Esophagus muscularis mucosa (tissue), 3 donors: ENCODE measurements around the gene C1QL3.

ENCODE experiments used
- POLR2A ChIP-seq: fragments of 450-650 bp; IDR thresholded peaks from one replicate; pipeline ENCODE4 v1.6.1; 2017; ENCODE audit warnings: antibody characterized with exemption, moderate library complexity, mild to moderate bottlenecking, low read depth
- POLR2AphosphoS5 ChIP-seq, 2 donors: sonication (generic); formaldehyde crosslinking; IDR thresholded peaks; one replicate each; pipeline ENCODE4 v1.6.1; 2017; ENCODE audit warnings: antibody characterized with exemption in 2 of 2
- TF ChIP-seq, protein P1 (sequence below), 3 experiments: fragments of 200-600 bp in 2 of 3; fragments of 450-650 bp in 1 of 3; sonication (generic) in 2 of 3; IDR thresholded peaks; one replicate each; pipeline ENCODE4 v1.5.1; 2017 to 2019; ENCODE audit warnings: antibody characterized with exemption in 3 of 3, mild to moderate bottlenecking in 2 of 3, moderate library complexity in 1 of 3

DNA sequence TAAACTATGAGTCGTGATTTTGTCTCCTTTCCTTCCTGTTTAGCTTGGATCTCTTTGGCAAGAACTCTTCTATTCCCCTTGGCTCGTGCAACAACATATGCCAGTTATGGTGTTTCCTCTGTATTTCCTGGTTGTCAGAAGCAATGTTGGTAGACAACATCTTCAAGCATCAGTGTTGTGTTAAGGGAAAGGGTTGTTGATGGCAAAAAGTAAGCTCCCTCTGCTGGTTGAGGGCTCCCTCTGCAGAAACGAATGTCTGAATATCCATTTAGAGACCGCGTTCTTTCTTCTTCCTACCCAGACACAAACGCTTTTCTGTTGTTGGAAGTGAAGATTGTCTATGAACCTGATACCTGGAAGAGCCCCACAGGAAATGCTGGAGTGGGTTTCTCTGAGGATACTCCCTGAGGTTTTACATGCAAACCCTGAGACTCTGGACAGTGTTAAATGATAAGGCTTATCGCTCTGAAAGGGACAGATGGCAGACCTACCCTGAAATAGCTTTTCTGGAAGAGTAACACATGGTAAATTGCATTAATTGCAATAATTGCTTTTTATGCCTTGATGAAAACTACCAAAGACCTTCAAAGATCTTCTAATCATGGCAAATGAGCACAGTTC lies 23.5 kb upstream of the C1QL3 start:
- TF ChIP-seq, protein P1, sequence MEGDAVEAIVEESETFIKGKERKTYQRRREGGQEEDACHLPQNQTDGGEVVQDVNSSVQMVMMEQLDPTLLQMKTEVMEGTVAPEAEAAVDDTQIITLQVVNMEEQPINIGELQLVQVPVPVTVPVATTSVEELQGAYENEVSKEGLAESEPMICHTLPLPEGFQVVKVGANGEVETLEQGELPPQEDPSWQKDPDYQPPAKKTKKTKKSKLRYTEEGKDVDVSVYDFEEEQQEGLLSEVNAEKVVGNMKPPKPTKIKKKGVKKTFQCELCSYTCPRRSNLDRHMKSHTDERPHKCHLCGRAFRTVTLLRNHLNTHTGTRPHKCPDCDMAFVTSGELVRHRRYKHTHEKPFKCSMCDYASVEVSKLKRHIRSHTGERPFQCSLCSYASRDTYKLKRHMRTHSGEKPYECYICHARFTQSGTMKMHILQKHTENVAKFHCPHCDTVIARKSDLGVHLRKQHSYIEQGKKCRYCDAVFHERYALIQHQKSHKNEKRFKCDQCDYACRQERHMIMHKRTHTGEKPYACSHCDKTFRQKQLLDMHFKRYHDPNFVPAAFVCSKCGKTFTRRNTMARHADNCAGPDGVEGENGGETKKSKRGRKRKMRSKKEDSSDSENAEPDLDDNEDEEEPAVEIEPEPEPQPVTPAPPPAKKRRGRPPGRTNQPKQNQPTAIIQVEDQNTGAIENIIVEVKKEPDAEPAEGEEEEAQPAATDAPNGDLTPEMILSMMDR (IDR thresholded peaks at IDR 0.05): peak; percentile 17 to 49 (median 27)
- TF ChIP-seq POLR2AphosphoS5 (IDR thresholded peaks at IDR 0.05) (no peak), POLR2A (no peak)
